Measurements from ENCODE around the gene HLA-DPA1.

HLA-DPA1 gene

GRCh38 chr6:33114406-33114805 is 41.0 kb upstream of the HLA-DPA1 start:
- peaks cover 3% of the 10 kb centered on the region for H3K27me3 ChIP-seq (ENCODE audit: insufficient read depth, insufficient read length)
- no peaks in the 10 kb centered on the region for H3K9me3 ChIP-seq (ENCODE audit: insufficient read depth, low read length)
- H3K36me3 ChIP-seq (ENCODE audit: insufficient read depth, insufficient read length, low read length), result no peaks in the 10 kb centered on the region
- H3K4me1 ChIP-seq (ENCODE audit: insufficient read depth, insufficient read length), result no peaks in the 10 kb centered on the region
- no peak overlapping the region for H3K4me3 ChIP-seq (ENCODE audit: insufficient read length, low read depth)
- H3K9ac ChIP-seq (ENCODE audit: insufficient read length, low read depth), result no peak overlapping the region
- DNase-seq (ENCODE audit: low read depth, low spot score), result no peak
- TF ChIP-seq ZNF274 (IDR thresholded peaks at IDR 0.05; ENCODE audit: low read depth, low read length), result no peak
- TF ChIP-seq SUZ12 (IDR thresholded peaks at IDR 0.05; ENCODE audit: extremely low read depth, insufficient read depth, insufficient read length), result no peak
- no peak for TF ChIP-seq YY1 (IDR thresholded peaks at IDR 0.05; ENCODE audit: insufficient read depth, insufficient read length)

GRCh38 chr6:33113755-33114154 is 40.3 kb upstream of the HLA-DPA1 start:
- H3K9ac ChIP-seq (ENCODE audit: insufficient read length, low read depth), result no peak overlapping the region
- DNase-seq (ENCODE audit: low read depth, low spot score), result no peak
- H3K36me3 ChIP-seq (ENCODE audit: insufficient read depth, insufficient read length, low read length), result no peaks in the 10 kb centered on the region
- TF ChIP-seq SUZ12 (IDR thresholded peaks at IDR 0.05; ENCODE audit: extremely low read depth, insufficient read depth, insufficient read length) (no peak), YY1 (IDR thresholded peaks at IDR 0.05; ENCODE audit: insufficient read depth, insufficient read length) (no peak), ZNF274 (IDR thresholded peaks at IDR 0.05; ENCODE audit: low read depth, low read length) (no peak)
- H3K4me1 ChIP-seq (ENCODE audit: insufficient read depth, insufficient read length), result no peaks in the 10 kb centered on the region
- no peaks in the 10 kb centered on the region for H3K9me3 ChIP-seq (ENCODE audit: insufficient read depth, low read length)
- H3K4me3 ChIP-seq (ENCODE audit: insufficient read length, low read depth), result no peak overlapping the region
- H3K27me3 ChIP-seq (ENCODE audit: insufficient read depth, insufficient read length), result peaks cover 3% of the 10 kb centered on the region

GRCh38 chr6:33112148-33112547 is 38.7 kb upstream of the HLA-DPA1 start:
- H3K36me3 ChIP-seq (ENCODE audit: insufficient read depth, insufficient read length, low read length), result no peaks in the 10 kb centered on the region
- H3K9ac ChIP-seq (ENCODE audit: insufficient read length, low read depth), result no peak overlapping the region
- H3K4me3 ChIP-seq (ENCODE audit: insufficient read length, low read depth), result no peak overlapping the region
- no peak for TF ChIP-seq ZNF274 (IDR thresholded peaks at IDR 0.05; ENCODE audit: low read depth, low read length)
- TF ChIP-seq SUZ12 (IDR thresholded peaks at IDR 0.05; ENCODE audit: extremely low read depth, insufficient read depth, insufficient read length), result no peak
- no peak for TF ChIP-seq YY1 (IDR thresholded peaks at IDR 0.05; ENCODE audit: insufficient read depth, insufficient read length)
- H3K4me1 ChIP-seq (ENCODE audit: insufficient read depth, insufficient read length), result no peaks in the 10 kb centered on the region
- DNase-seq (ENCODE audit: low read depth, low spot score), result no peak
- peaks cover 3% of the 10 kb centered on the region for H3K27me3 ChIP-seq (ENCODE audit: insufficient read depth, insufficient read length)
- H3K9me3 ChIP-seq (ENCODE audit: insufficient read depth, low read length), result no peaks in the 10 kb centered on the region

GRCh38 chr6:33108307-33108706 is 34.9 kb upstream of the HLA-DPA1 start:
- TF ChIP-seq SUZ12 (IDR thresholded peaks at IDR 0.05; ENCODE audit: extremely low read depth, insufficient read depth, insufficient read length) (no peak), ZNF274 (IDR thresholded peaks at IDR 0.05; ENCODE audit: low read depth, low read length) (no peak), YY1 (IDR thresholded peaks at IDR 0.05; ENCODE audit: insufficient read depth, insufficient read length) (no peak)
- DNase-seq (ENCODE audit: low read depth, low spot score), result no peak
- H3K27me3 ChIP-seq (ENCODE audit: insufficient read depth, insufficient read length), result peaks cover 3% of the 10 kb centered on the region
- H3K36me3 ChIP-seq (ENCODE audit: insufficient read depth, insufficient read length, low read length), result no peaks in the 10 kb centered on the region
- H3K9ac ChIP-seq (ENCODE audit: insufficient read length, low read depth), result no peak overlapping the region
- H3K4me1 ChIP-seq (ENCODE audit: insufficient read depth, insufficient read length), result no peaks in the 10 kb centered on the region
- no peak overlapping the region for H3K4me3 ChIP-seq (ENCODE audit: insufficient read length, low read depth)
- H3K9me3 ChIP-seq (ENCODE audit: insufficient read depth, low read length), result no peaks in the 10 kb centered on the region

- DNase-seq (ENCODE audit: low read depth, low spot score), result no peak
- Histone ChIP-seq H3K4me3 (ENCODE audit: insufficient read length, low read depth) (no peak overlapping the region), H3K27me3 (ENCODE audit: insufficient read depth, insufficient read length) (no peaks in the 10 kb centered on the region), H3K4me1 (ENCODE audit: insufficient read depth, insufficient read length) (no peaks in the 10 kb centered on the region), H3K9ac (ENCODE audit: insufficient read length, low read depth) (no peak overlapping the region), H3K36me3 (ENCODE audit: insufficient read depth, insufficient read length, low read length) (no peaks in the 10 kb centered on the region), H3K9me3 (ENCODE audit: insufficient read depth, low read length) (no peaks in the 10 kb centered on the region)
- TF ChIP-seq ZNF274 (IDR thresholded peaks at IDR 0.05; ENCODE audit: low read depth, low read length), result no peak
- no peak for TF ChIP-seq SUZ12 (IDR thresholded peaks at IDR 0.05; ENCODE audit: extremely low read depth, insufficient read depth, insufficient read length)
- no peak for TF ChIP-seq YY1 (IDR thresholded peaks at IDR 0.05; ENCODE audit: insufficient read depth, insufficient read length)
These were observed 34.2 kb upstream of the HLA-DPA1 start for GRCh38 chr6:33107641-33108040.

- no peak for DNase-seq (ENCODE audit: low read depth, low spot score)
- Histone ChIP-seq H3K27me3 (ENCODE audit: insufficient read depth, insufficient read length) (no peaks in the 10 kb centered on the region), H3K4me3 (ENCODE audit: insufficient read length, low read depth) (no peak overlapping the region), H3K9me3 (ENCODE audit: insufficient read depth, low read length) (peaks cover 5% of the 10 kb centered on the region; the same call in 1 of the 2 replicates), H3K9ac (ENCODE audit: insufficient read length, low read depth) (no peak overlapping the region), H3K4me1 (ENCODE audit: insufficient read depth, insufficient read length) (no peaks in the 10 kb centered on the region), H3K36me3 (ENCODE audit: insufficient read depth, insufficient read length, low read length) (no peaks in the 10 kb centered on the region)
- TF ChIP-seq ZNF274 (IDR thresholded peaks at IDR 0.05; ENCODE audit: low read depth, low read length) (no peak), SUZ12 (IDR thresholded peaks at IDR 0.05; ENCODE audit: extremely low read depth, insufficient read depth, insufficient read length) (no peak), YY1 (IDR thresholded peaks at IDR 0.05; ENCODE audit: insufficient read depth, insufficient read length) (no peak)
These were observed 32.7 kb upstream of the HLA-DPA1 start for GRCh38 chr6:33105916-33106871.

- Histone ChIP-seq H3K9me3 (ENCODE audit: insufficient read depth, low read length) (peaks cover 13% of the 10 kb centered on the region), H3K36me3 (ENCODE audit: insufficient read depth, insufficient read length, low read length) (no peaks in the 10 kb centered on the region), H3K27me3 (ENCODE audit: insufficient read depth, insufficient read length) (no peaks in the 10 kb centered on the region), H3K4me1 (ENCODE audit: insufficient read depth, insufficient read length) (no peaks in the 10 kb centered on the region), H3K9ac (ENCODE audit: insufficient read length, low read depth) (no peak overlapping the region), H3K4me3 (ENCODE audit: insufficient read length, low read depth) (no peak overlapping the region)
- no peak for DNase-seq (ENCODE audit: low read depth, low spot score)
- TF ChIP-seq YY1 (IDR thresholded peaks at IDR 0.05; ENCODE audit: insufficient read depth, insufficient read length), result no peak
- TF ChIP-seq SUZ12 (IDR thresholded peaks at IDR 0.05; ENCODE audit: extremely low read depth, insufficient read depth, insufficient read length), result no peak
- TF ChIP-seq ZNF274 (IDR thresholded peaks at IDR 0.05; ENCODE audit: low read depth, low read length), result no peak
These were observed 31.9 kb upstream of the HLA-DPA1 start for GRCh38 chr6:33105386-33105785.

All from NT2/D1 (cell line).